ENCODE data around the gene TSPAN11.

GRCh38 chr12:30963709-30964564, 37.4 kb downstream of the TSPAN11 start:
- TF ChIP-seq POLR2A (IDR thresholded peaks at IDR 0.05) (no peak), CTCF (IDR thresholded peaks at IDR 0.05) (no peak), POLR2AphosphoS5 (IDR thresholded peaks at IDR 0.05) (no peak), EP300 (IDR thresholded peaks at IDR 0.05) (no peak)

Data from suprapubic skin (tissue), 4 donors.